K562 (cell line): ENCODE data around the gene PRICKLE4. TPM values are rescaled to one million over a fixed set of nuclear protein-coding genes. Genes with fewer than 3 reads are reported as not detected.

Source experiments
- CTBP1 ChIP-seq: fragments of 450-650 bp; IDR thresholded peaks from 2 replicates; pipeline ENCODE4 v1.6.1; 2016; ENCODE audit warnings: borderline replicate concordance
- FUS ChIP-seq: fragments of 200-400 bp; formaldehyde crosslinking; optimal IDR thresholded peaks from 2 replicates; pipeline ENCODE3; 2017; ENCODE audit warnings: low read depth, low read length
- IFI16 ChIP-seq: fragments of 250-450 bp; sonication (Bioruptor Pico); IDR thresholded peaks from 2 replicates; pipeline ENCODE4 v2.1.2; 2022; ENCODE audit warnings: mild to moderate bottlenecking, inconsistent platforms
- MTF1 ChIP-seq: fragments of 250-450 bp; sonication (Bioruptor Pico); IDR thresholded peaks from 2 replicates; pipeline ENCODE4 v1.9.0; 2021; ENCODE audit warnings: moderate library complexity, mild to moderate bottlenecking, inconsistent platforms, borderline replicate concordance
- PURB ChIP-seq: sonication (generic); formaldehyde crosslinking; IDR thresholded peaks from 2 replicates; pipeline ENCODE4 v1.9.0; 2021; ENCODE audit warnings: low read depth, mild to moderate bottlenecking, missing genetic modification reagents
- SPI1 ChIP-seq: IDR thresholded peaks from 2 replicates; pipeline ENCODE4 v1.6.1; 2011; ENCODE audit warnings: low read depth, low read length, control low read depth, borderline replicate concordance
- ZEB2 ChIP-seq: fragments of 450-650 bp; IDR thresholded peaks from 2 replicates; pipeline ENCODE4 v1.6.1; 2016
- polyA plus RNA-seq, 8 experiments: library from polyadenylated mRNA; depleted of rRNA in 4 of 8; stranded (reverse) in 5 of 8; unstranded in 3 of 8; fragments of >200 nt; fragmentation: Nextera tagmentation in 2 of 8; fragmentation: Illumina TruSeq in 1 of 8; extraction: Ambion mirVana in 2 of 8; extraction: Trizol in 1 of 8; gene quantifications; 2 replicates each; pipeline versions ENCODE4 v1.2.1 to v1.2.3, GENCODE V29; 2011 to 2014; ENCODE audit warnings: inconsistent platforms in 1 of 8, missing spikeins in 1 of 8
- total RNA-seq, 7 experiments: library from RNA; depleted of rRNA in 6 of 7; stranded (reverse); fragments of >200 nt in 6 of 7; fragmentation: Illumina TruSeq in 2 of 7; extraction: Trizol in 2 of 7; gene quantifications; 2 replicates each; pipeline versions ENCODE4 v1.2.1 to v1.2.3, GENCODE V29; 2011 to 2021; ENCODE audit warnings: low replicate concordance in 1 of 7
- TF ChIP-seq, protein P1 (sequence below): fragments of 450-650 bp; IDR thresholded peaks from 2 replicates; pipeline ENCODE4 v1.6.1; 2016; ENCODE audit warnings: mild to moderate bottlenecking, moderate library complexity
- TF ChIP-seq, protein P2 (sequence below), 2 experiments: fragments of 450-650 bp in 1 of 2; IDR thresholded peaks; 2 replicates each; pipeline ENCODE4 v1.6.1; 2011 to 2017; ENCODE audit warnings: low read depth in 2 of 2, antibody characterized with exemption in 1 of 2, borderline replicate concordance in 1 of 2, low read length in 1 of 2, mild to moderate bottlenecking in 1 of 2, mixed read lengths in 1 of 2; ENCODE audit not compliant: control insufficient read depth in 1 of 2
- TF ChIP-seq, protein P3 (sequence below): fragments of 250-450 bp; sonication (Bioruptor Pico); IDR thresholded peaks from 2 replicates; pipeline ENCODE4 v1.8.0; 2021; ENCODE audit warnings: moderate library complexity, mild to moderate bottlenecking, inconsistent platforms

The PRICKLE4 gene
- total and polyA plus RNA-seq, 9 of the 15 experiments (the other 6 are each of a cell fraction or from before 2014, with no cell fraction given): 0.20 to 0.32 (median 0.27) TPM; not detected in 6

DNA sequence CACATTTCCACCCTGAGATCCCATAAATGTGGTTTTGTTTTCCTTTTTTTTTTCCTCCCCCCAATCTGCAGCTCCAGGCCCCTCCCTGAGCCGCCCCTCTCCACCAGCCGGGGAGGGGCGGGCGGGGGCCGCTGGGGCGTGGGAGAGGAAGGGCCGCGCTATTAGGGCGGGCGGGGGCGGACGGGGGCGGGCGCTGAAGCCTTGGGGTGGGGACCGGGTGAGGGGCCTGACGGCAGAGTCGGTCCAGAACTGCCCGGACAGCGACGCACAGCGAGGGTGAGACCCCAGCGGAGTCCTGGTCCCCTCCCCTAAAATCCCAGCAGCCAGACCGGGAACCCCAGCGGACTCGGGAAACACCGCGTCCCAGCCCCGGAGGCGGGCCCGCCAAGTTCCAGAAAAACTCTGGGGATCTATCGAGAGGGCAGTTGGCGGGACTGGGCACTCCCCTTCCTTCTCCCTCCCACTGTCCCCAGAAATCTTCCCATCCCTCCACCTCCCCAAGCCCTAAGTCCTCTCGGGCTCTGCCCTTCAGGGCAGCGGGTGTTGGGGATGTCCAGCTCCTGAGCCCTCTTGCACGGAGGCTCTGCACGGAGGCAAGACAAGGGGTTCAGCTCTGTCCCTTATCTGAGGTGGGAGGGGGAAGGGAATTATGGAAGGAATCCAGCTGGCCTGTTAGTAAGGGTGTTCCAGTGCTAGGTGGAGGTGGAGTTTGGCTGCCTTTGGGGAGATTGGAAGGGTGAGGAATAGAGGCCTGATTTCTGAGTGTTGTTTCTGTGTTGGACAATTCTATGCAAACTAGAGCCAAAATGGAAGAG, at the start of gene PRICKLE4 (continued):
- TF ChIP-seq, protein P1, sequence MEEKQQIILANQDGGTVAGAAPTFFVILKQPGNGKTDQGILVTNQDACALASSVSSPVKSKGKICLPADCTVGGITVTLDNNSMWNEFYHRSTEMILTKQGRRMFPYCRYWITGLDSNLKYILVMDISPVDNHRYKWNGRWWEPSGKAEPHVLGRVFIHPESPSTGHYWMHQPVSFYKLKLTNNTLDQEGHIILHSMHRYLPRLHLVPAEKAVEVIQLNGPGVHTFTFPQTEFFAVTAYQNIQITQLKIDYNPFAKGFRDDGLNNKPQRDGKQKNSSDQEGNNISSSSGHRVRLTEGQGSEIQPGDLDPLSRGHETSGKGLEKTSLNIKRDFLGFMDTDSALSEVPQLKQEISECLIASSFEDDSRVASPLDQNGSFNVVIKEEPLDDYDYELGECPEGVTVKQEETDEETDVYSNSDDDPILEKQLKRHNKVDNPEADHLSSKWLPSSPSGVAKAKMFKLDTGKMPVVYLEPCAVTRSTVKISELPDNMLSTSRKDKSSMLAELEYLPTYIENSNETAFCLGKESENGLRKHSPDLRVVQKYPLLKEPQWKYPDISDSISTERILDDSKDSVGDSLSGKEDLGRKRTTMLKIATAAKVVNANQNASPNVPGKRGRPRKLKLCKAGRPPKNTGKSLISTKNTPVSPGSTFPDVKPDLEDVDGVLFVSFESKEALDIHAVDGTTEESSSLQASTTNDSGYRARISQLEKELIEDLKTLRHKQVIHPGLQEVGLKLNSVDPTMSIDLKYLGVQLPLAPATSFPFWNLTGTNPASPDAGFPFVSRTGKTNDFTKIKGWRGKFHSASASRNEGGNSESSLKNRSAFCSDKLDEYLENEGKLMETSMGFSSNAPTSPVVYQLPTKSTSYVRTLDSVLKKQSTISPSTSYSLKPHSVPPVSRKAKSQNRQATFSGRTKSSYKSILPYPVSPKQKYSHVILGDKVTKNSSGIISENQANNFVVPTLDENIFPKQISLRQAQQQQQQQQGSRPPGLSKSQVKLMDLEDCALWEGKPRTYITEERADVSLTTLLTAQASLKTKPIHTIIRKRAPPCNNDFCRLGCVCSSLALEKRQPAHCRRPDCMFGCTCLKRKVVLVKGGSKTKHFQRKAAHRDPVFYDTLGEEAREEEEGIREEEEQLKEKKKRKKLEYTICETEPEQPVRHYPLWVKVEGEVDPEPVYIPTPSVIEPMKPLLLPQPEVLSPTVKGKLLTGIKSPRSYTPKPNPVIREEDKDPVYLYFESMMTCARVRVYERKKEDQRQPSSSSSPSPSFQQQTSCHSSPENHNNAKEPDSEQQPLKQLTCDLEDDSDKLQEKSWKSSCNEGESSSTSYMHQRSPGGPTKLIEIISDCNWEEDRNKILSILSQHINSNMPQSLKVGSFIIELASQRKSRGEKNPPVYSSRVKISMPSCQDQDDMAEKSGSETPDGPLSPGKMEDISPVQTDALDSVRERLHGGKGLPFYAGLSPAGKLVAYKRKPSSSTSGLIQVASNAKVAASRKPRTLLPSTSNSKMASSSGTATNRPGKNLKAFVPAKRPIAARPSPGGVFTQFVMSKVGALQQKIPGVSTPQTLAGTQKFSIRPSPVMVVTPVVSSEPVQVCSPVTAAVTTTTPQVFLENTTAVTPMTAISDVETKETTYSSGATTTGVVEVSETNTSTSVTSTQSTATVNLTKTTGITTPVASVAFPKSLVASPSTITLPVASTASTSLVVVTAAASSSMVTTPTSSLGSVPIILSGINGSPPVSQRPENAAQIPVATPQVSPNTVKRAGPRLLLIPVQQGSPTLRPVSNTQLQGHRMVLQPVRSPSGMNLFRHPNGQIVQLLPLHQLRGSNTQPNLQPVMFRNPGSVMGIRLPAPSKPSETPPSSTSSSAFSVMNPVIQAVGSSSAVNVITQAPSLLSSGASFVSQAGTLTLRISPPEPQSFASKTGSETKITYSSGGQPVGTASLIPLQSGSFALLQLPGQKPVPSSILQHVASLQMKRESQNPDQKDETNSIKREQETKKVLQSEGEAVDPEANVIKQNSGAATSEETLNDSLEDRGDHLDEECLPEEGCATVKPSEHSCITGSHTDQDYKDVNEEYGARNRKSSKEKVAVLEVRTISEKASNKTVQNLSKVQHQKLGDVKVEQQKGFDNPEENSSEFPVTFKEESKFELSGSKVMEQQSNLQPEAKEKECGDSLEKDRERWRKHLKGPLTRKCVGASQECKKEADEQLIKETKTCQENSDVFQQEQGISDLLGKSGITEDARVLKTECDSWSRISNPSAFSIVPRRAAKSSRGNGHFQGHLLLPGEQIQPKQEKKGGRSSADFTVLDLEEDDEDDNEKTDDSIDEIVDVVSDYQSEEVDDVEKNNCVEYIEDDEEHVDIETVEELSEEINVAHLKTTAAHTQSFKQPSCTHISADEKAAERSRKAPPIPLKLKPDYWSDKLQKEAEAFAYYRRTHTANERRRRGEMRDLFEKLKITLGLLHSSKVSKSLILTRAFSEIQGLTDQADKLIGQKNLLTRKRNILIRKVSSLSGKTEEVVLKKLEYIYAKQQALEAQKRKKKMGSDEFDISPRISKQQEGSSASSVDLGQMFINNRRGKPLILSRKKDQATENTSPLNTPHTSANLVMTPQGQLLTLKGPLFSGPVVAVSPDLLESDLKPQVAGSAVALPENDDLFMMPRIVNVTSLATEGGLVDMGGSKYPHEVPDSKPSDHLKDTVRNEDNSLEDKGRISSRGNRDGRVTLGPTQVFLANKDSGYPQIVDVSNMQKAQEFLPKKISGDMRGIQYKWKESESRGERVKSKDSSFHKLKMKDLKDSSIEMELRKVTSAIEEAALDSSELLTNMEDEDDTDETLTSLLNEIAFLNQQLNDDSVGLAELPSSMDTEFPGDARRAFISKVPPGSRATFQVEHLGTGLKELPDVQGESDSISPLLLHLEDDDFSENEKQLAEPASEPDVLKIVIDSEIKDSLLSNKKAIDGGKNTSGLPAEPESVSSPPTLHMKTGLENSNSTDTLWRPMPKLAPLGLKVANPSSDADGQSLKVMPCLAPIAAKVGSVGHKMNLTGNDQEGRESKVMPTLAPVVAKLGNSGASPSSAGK: no peak
- TF ChIP-seq, protein P2, sequence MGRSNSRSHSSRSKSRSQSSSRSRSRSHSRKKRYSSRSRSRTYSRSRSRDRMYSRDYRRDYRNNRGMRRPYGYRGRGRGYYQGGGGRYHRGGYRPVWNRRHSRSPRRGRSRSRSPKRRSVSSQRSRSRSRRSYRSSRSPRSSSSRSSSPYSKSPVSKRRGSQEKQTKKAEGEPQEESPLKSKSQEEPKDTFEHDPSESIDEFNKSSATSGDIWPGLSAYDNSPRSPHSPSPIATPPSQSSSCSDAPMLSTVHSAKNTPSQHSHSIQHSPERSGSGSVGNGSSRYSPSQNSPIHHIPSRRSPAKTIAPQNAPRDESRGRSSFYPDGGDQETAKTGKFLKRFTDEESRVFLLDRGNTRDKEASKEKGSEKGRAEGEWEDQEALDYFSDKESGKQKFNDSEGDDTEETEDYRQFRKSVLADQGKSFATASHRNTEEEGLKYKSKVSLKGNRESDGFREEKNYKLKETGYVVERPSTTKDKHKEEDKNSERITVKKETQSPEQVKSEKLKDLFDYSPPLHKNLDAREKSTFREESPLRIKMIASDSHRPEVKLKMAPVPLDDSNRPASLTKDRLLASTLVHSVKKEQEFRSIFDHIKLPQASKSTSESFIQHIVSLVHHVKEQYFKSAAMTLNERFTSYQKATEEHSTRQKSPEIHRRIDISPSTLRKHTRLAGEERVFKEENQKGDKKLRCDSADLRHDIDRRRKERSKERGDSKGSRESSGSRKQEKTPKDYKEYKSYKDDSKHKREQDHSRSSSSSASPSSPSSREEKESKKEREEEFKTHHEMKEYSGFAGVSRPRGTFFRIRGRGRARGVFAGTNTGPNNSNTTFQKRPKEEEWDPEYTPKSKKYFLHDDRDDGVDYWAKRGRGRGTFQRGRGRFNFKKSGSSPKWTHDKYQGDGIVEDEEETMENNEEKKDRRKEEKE (IDR thresholded peaks at IDR 0.05; ENCODE audit: borderline replicate concordance in 1 of 2, control insufficient read depth in 1 of 2, low read depth in 2 of 2, low read length in 1 of 2): no peak
- TF ChIP-seq, protein P3, sequence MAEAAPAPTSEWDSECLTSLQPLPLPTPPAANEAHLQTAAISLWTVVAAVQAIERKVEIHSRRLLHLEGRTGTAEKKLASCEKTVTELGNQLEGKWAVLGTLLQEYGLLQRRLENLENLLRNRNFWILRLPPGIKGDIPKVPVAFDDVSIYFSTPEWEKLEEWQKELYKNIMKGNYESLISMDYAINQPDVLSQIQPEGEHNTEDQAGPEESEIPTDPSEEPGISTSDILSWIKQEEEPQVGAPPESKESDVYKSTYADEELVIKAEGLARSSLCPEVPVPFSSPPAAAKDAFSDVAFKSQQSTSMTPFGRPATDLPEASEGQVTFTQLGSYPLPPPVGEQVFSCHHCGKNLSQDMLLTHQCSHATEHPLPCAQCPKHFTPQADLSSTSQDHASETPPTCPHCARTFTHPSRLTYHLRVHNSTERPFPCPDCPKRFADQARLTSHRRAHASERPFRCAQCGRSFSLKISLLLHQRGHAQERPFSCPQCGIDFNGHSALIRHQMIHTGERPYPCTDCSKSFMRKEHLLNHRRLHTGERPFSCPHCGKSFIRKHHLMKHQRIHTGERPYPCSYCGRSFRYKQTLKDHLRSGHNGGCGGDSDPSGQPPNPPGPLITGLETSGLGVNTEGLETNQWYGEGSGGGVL (CRISPR knock-in tag): no peak
- TF ChIP-seq PURB (no peak), FUS (no peak), MTF1 (no peak), SPI1 (no peak), CTBP1 (peak; percentile 68), ZEB2 (0 out of 2 replicates have a peak, but pooled peaks have one; percentile 11), IFI16 (CRISPR knock-in tag) (no peak)
